ENCODE data around the gene TNFAIP1.

Gene TNFAIP1

DNA sequence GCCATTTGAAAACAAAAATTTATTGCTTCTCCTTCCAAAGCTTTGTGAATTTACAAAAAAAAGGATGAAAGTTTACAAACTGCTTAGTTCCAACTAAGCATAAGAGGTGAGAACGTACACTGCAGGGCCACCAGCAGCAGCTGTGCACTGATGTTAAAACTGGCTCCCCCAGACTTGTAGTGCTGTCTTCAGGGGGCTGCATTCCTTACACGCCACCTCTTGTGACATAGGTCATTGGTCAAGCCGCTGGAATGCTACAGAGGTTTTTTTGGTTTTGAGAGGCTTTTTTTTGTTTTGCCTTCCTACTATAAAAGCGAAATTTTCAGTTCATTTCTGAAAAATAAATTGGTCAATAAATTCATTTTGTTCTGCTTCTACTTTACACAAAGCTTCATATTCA is 7.2 kb upstream of the TNFAIP1 start:
- CTCF ChIA-PET = interaction anchor here (1.3 to 2.1 kb wide), 2 partner anchors 30 to 76 kb away, joined by 4 to 6 read pairs; no protein-coding TSS in a partner anchor
- TF ChIP-seq, protein P1, sequence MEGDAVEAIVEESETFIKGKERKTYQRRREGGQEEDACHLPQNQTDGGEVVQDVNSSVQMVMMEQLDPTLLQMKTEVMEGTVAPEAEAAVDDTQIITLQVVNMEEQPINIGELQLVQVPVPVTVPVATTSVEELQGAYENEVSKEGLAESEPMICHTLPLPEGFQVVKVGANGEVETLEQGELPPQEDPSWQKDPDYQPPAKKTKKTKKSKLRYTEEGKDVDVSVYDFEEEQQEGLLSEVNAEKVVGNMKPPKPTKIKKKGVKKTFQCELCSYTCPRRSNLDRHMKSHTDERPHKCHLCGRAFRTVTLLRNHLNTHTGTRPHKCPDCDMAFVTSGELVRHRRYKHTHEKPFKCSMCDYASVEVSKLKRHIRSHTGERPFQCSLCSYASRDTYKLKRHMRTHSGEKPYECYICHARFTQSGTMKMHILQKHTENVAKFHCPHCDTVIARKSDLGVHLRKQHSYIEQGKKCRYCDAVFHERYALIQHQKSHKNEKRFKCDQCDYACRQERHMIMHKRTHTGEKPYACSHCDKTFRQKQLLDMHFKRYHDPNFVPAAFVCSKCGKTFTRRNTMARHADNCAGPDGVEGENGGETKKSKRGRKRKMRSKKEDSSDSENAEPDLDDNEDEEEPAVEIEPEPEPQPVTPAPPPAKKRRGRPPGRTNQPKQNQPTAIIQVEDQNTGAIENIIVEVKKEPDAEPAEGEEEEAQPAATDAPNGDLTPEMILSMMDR (IDR thresholded peaks at IDR 0.05; ENCODE audit: control extremely low read depth, extremely low read depth, low read depth, missing control alignments) = no peak
- no peak for DNase-seq (ENCODE audit: extremely low spot score)
- POLR2A ChIA-PET = no interaction called here

GRCh38 chr17:28330671-28331070 is 4.9 kb upstream of the TNFAIP1 start:
- CTCF ChIA-PET = interaction anchor here (1.4 to 3.0 kb wide), 2 partner anchors 10 to 12 kb away, joined by 3 to 15 read pairs; partner anchors contain the start of gene TMEM97
- no peak for DNase-seq (ENCODE audit: extremely low spot score)
- POLR2A ChIA-PET = interaction anchor here (1.0 to 1.1 kb wide), 2 partner anchors 13 to 16 kb away, joined by 3 read pairs; no protein-coding TSS in a partner anchor
- TF ChIP-seq, protein P1 (IDR thresholded peaks at IDR 0.05; ENCODE audit: control extremely low read depth, extremely low read depth, low read depth, missing control alignments) = no peak

DNA sequence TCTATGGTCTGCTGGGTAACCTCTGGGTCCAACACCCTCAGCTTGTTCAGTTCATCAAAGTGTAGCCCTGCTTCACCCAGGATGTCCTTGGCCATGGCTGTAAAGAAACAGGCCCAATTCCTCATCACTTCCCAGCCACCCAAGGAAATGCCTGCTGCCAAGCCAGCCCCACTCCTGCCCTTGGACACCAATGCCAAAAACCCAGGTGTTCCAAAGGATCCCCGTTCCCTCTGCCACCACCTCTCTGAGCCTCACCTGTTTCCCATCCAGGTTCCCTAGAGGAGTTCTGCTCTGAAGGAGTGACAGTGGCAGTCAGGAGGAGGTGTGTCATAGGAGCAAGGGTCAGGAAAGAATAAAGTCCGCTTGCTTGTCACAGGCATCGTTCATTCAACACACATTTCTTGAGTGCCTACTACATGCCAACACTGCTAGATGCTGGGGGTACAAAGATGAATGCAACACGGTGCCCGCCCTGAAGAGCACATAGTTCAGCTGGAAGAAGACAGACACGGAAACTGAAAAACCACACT is 3.6 kb upstream of the TNFAIP1 start:
- POLR2A ChIA-PET = no interaction called here
- TF ChIP-seq, protein P1 (IDR thresholded peaks at IDR 0.05; ENCODE audit: control extremely low read depth, extremely low read depth, low read depth, missing control alignments) = no peak
- CTCF ChIA-PET = interaction anchor here (1.4 to 3.0 kb wide), 2 partner anchors 12 to 100 kb away, joined by 3 to 15 read pairs; partner anchors contain the start of gene TMEM97
- DNase-seq (ENCODE audit: extremely low spot score) = no peak

DNA sequence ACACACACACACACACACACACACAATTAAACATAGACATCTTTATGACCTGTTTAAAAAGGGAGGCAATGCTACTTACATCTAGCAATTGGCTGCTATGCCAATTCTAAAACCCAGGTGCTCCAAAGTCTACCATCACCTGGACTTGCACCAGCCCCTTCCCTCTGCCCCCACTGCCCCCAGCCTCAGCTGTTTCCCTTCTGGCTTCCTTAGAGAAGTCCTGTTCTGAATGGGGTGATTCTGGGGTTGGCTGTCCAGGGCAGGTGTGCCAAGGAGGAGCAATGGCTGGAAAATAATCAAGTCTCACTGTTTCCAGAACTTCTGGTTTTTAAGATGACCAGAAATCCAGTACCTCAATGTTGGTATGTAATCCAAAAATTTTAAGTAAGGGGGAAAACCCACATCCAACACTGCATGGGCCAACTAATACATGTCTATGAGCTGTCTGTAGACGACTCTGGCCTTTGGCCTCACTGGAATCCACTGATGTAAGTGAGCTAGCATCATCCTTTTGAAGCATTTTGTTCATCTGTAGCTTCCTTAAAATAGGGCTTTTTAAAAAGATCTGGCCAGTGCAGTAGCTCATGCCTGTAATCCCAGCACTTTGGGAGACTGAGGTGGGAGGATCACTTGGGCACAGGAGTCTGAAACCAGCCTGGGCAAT is 2.3 kb upstream of the TNFAIP1 start:
- no peak for DNase-seq (ENCODE audit: extremely low spot score)
- POLR2A ChIA-PET = interaction anchor here (0.5 kb wide), 1 partner anchor 97 kb away, joined by 7 read pairs; no protein-coding TSS in a partner anchor
- TF ChIP-seq, protein P1 (IDR thresholded peaks at IDR 0.05; ENCODE audit: control extremely low read depth, extremely low read depth, low read depth, missing control alignments) = no peak
- CTCF ChIA-PET = interaction anchor here (0.7 to 3.9 kb wide), 6 partner anchors 12 to 529 kb away, joined by 3 to 18 read pairs (median 4); partner anchors contain the start of gene POLDIP2

DNA sequence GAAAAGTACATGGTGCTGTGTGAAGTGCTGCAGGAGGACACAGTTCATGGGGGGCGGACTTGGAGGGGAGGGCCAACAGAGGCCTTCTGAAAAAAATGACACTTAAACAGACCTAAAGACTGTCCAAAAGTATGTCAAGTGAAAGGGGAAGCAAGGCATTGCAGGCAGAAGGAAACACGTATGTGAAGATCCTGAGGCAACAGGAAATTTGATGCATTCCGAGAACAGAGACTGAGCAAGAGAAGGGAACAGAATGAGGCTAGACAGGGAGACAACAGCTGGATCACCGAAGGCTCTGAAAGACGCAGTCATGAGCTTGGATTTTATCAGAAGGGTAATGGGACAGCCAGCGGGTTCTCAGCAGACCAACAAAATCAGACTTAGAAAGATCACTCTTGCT is 1.4 kb upstream of the TNFAIP1 start:
- CTCF ChIA-PET = interaction anchor here (0.7 to 3.9 kb wide), 8 partner anchors 13 to 618 kb away, joined by 3 to 19 read pairs (median 6); partner anchors contain the start of genes POLDIP2 and TMEM97
- TF ChIP-seq, protein P1 (IDR thresholded peaks at IDR 0.05; ENCODE audit: control extremely low read depth, extremely low read depth, low read depth, missing control alignments) = no peak
- POLR2A ChIA-PET = interaction anchor here (2.2 kb wide), 1 partner anchor 13 kb away, joined by 13 read pairs; no protein-coding TSS in a partner anchor
- no peak for DNase-seq (ENCODE audit: extremely low spot score)

DNA sequence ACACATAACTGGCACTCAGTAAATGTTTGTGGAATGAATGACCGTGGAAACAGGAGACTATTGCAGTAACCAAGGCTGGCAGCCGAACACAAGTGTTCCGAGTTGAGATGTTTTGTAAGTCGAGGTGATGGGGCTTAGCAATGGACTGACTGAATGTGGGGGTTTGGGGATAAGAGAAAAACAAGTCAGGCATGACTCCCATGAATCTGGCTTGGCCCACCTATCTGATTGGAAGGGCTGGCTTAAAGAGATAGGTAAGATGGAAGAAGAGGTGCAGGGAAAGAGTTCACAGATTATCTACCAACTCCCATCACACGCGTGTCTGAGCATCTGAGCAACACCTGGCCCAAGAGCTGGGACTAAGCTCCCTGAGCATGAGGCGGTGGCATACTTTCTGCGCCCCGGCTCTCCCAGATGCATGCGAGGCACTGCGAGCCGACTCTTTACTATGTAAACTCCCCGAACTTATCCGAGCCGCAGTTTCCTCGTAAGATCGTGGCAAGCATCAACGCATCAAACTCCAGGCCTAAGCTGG is 828 bp upstream of the TNFAIP1 start:
- CTCF ChIA-PET = interaction anchor here (0.7 to 3.9 kb wide), 12 partner anchors 9 to 618 kb away, joined by 3 to 19 read pairs (median 4); partner anchors contain the start of genes POLDIP2 and TMEM97
- POLR2A ChIA-PET = interaction anchor here (1.1 to 2.3 kb wide), 5 partner anchors 13 to 32 kb away, joined by 3 to 27 read pairs (median 6); partner anchors contain the start of gene POLDIP2
- no peak for DNase-seq (ENCODE audit: extremely low spot score)
- TF ChIP-seq, protein P1 (IDR thresholded peaks at IDR 0.05; ENCODE audit: control extremely low read depth, extremely low read depth, low read depth, missing control alignments) = no peak
